ENCODE measurements around the gene PHKA1. TPM values are rescaled to one million over a fixed set of nuclear protein-coding genes. Genes with fewer than 3 reads are reported as not detected.

PHKA1 gene
- total and polyA plus RNA-seq, 4 donors: 1.1 to 4.0 (median 3.2) TPM

GRCh38 chrX:72644946-72645345, 69.2 kb downstream of the PHKA1 start:
- H3K27ac ChIP-seq (ENCODE audit: low read depth in 1 of 2, low read length in 1 of 2): no peak overlapping the region
- H3K9me3 ChIP-seq (ENCODE audit: control insufficient read depth in 4 of 4, insufficient read depth in 3 of 4, low read length in 3 of 4): no peaks in the 10 kb centered on the region
- whole genome bisulfite sequencing, 2 donors: 56 to 71% methylated on average over 2 of the region's 2 CpGs
- H3K27me3 ChIP-seq (ENCODE audit: control insufficient read depth in 3 of 3, insufficient read depth in 3 of 3, low read length in 2 of 3): peaks cover 0 to 16% (median 5%) of the 10 kb centered on the region in 3 donors
- no peaks in the 10 kb centered on the region for H3K36me3 ChIP-seq (ENCODE audit: control insufficient read depth in 4 of 4, insufficient read depth in 4 of 4, low read length in 4 of 4)
- H3K9ac ChIP-seq (ENCODE audit: insufficient read depth in 1 of 2, low read length in 2 of 2): no peak overlapping the region
- H3K4me1 ChIP-seq (ENCODE audit: control insufficient read depth in 5 of 5, insufficient read depth in 5 of 5, low read length in 5 of 5): no peaks in the 10 kb centered on the region
- peak in 1 of 3 donors; percentile 10 for DNase-seq
- no peak for ATAC-seq (ENCODE audit: insufficient read depth, low FRiP score)
- H3K4me3 ChIP-seq: no peak overlapping the region
- TF ChIP-seq CTCF (IDR thresholded peaks at IDR 0.05; ENCODE audit: control extremely low read depth, extremely low read depth): no peak

GRCh38 chrX:72641611-72642010, 72.5 kb downstream of the PHKA1 start:
- H3K4me3 ChIP-seq: no peak overlapping the region
- no peak for ATAC-seq (ENCODE audit: insufficient read depth, low FRiP score)
- no peak for TF ChIP-seq CTCF (IDR thresholded peaks at IDR 0.05; ENCODE audit: control extremely low read depth, extremely low read depth)
- DNase-seq: no peak
- no peaks in the 10 kb centered on the region for H3K36me3 ChIP-seq (ENCODE audit: control insufficient read depth in 4 of 4, insufficient read depth in 4 of 4, low read length in 4 of 4)
- H3K27ac ChIP-seq (ENCODE audit: low read depth in 1 of 2, low read length in 1 of 2): no peak overlapping the region
- no peaks in the 10 kb centered on the region for H3K4me1 ChIP-seq (ENCODE audit: control insufficient read depth in 5 of 5, insufficient read depth in 5 of 5, low read length in 5 of 5)
- H3K9me3 ChIP-seq (ENCODE audit: control insufficient read depth in 4 of 4, insufficient read depth in 3 of 4, low read length in 3 of 4): no peaks in the 10 kb centered on the region
- no peak overlapping the region for H3K9ac ChIP-seq (ENCODE audit: insufficient read depth in 1 of 2, low read length in 2 of 2)
- H3K27me3 ChIP-seq (ENCODE audit: control insufficient read depth in 3 of 3, insufficient read depth in 3 of 3, low read length in 2 of 3): peaks cover 0 to 12% (median 2%) of the 10 kb centered on the region in 3 donors
- 71 to 85% methylated on average over 4 of the region's 4 CpGs for WGBS, 2 donors

GRCh38 chrX:72635930-72636329, 78.2 kb downstream of the PHKA1 start:
- Histone ChIP-seq H3K4me3 (no peak overlapping the region), H3K27me3 (ENCODE audit: control insufficient read depth in 3 of 3, insufficient read depth in 3 of 3, low read length in 2 of 3) (peaks cover 0 to 8% (median 2%) of the 10 kb centered on the region in 3 donors), H3K36me3 (ENCODE audit: control insufficient read depth in 4 of 4, insufficient read depth in 4 of 4, low read length in 4 of 4) (no peaks in the 10 kb centered on the region), H3K9me3 (ENCODE audit: control insufficient read depth in 4 of 4, insufficient read depth in 3 of 4, low read length in 3 of 4) (no peaks in the 10 kb centered on the region), H3K4me1 (ENCODE audit: control insufficient read depth in 5 of 5, insufficient read depth in 5 of 5, low read length in 5 of 5) (peaks cover 0 to 5% (median 0%) of the 10 kb centered on the region in 5 donors), H3K27ac (ENCODE audit: low read depth in 1 of 2, low read length in 1 of 2) (no peak overlapping the region), H3K9ac (ENCODE audit: insufficient read depth in 1 of 2, low read length in 2 of 2) (no peak overlapping the region)
- no peak for TF ChIP-seq CTCF (IDR thresholded peaks at IDR 0.05; ENCODE audit: control extremely low read depth, extremely low read depth)
- 68 to 94% methylated on average over 1 of the region's 1 CpG for WGBS, 2 donors
- ATAC-seq (ENCODE audit: insufficient read depth, low FRiP score) (no peak), DNase-seq (peak in 1 of 3 donors; percentile 12)

- no peak overlapping the region for H3K27ac ChIP-seq (ENCODE audit: low read depth in 1 of 2, low read length in 1 of 2)
- peak in 2 of 3 donors; percentile 28 to 55 for DNase-seq
- no peak overlapping the region for H3K9ac ChIP-seq (ENCODE audit: insufficient read depth in 1 of 2, low read length in 2 of 2)
- peaks cover 0 to 5% (median 0%) of the 10 kb centered on the region in 5 donors for H3K4me1 ChIP-seq (ENCODE audit: control insufficient read depth in 5 of 5, insufficient read depth in 5 of 5, low read length in 5 of 5)
- no peak for ATAC-seq (ENCODE audit: insufficient read depth, low FRiP score)
- H3K36me3 ChIP-seq (ENCODE audit: control insufficient read depth in 4 of 4, insufficient read depth in 4 of 4, low read length in 4 of 4): no peaks in the 10 kb centered on the region
- no peaks in the 10 kb centered on the region for H3K9me3 ChIP-seq (ENCODE audit: control insufficient read depth in 4 of 4, insufficient read depth in 3 of 4, low read length in 3 of 4)
- no peak overlapping the region for H3K4me3 ChIP-seq
- no peak for TF ChIP-seq CTCF (IDR thresholded peaks at IDR 0.05; ENCODE audit: control extremely low read depth, extremely low read depth)
- WGBS, 2 donors: 47% methylated on average over 3 of the region's 3 CpGs
- H3K27me3 ChIP-seq (ENCODE audit: control insufficient read depth in 3 of 3, insufficient read depth in 3 of 3, low read length in 2 of 3): peaks cover 0 to 7% (median 2%) of the 10 kb centered on the region in 3 donors
These were observed 79.8 kb downstream of the PHKA1 start for GRCh38 chrX:72634331-72634730.

Data from lung (tissue), 12 donors.